ENCODE data around the gene CDC20B. TPM values are rescaled to one million over a fixed set of nuclear protein-coding genes. Genes with fewer than 3 reads are reported as not detected.

Gene CDC20B
- total RNA-seq, 1 experiment from 2014 or later: not detected

GRCh38 chr5:55136521-55136920 is 36.5 kb downstream of the CDC20B start (continued):
- no peak for TF ChIP-seq REST (IDR thresholded peaks at IDR 0.05; ENCODE audit: low read depth)

GRCh38 chr5:55134053-55134722 is 38.8 kb downstream of the CDC20B start:
- DNase-seq (ENCODE audit: low read depth, low spot score): no peak
- ChIA-PET POLR2A (no interaction called here), RAD21 (ENCODE audit: low non-redundant PET in 1 of 2, low total read pairs in 2 of 2, uncharacterized antibody in 2 of 2, unreplicated experiment in 2 of 2) (interaction anchor here in 1 of 2 experiments (0.6 kb wide), 1 partner anchor 12 kb away, joined by 3 read pairs; no protein-coding TSS in a partner anchor), CTCF (interaction anchor here (1.0 kb wide), 1 partner anchor 228 kb away, joined by 3 read pairs; no protein-coding TSS in a partner anchor)
- no peak for ATAC-seq
- no peaks in the 10 kb centered on the region for H3K9me3 ChIP-seq (ENCODE audit: control insufficient read depth in 1 of 2, insufficient read depth in 1 of 2, low read depth in 1 of 2, low read length in 2 of 2)
- H3K27ac ChIP-seq (ENCODE audit: low read depth, low read length): no peak overlapping the region
- no peak overlapping the region for H3K4me2 ChIP-seq (ENCODE audit: low read length)
- H3K4me1 ChIP-seq (ENCODE audit: control insufficient read depth in 1 of 2, insufficient read depth in 2 of 2, low read length in 2 of 2): no peaks in the 10 kb centered on the region
- no peak overlapping the region for H2AFZ ChIP-seq (ENCODE audit: low read depth, low read length, poor library complexity, severe bottlenecking)
- H3K79me2 ChIP-seq (ENCODE audit: insufficient read depth, low read length): no peaks in the 10 kb centered on the region
- H3K9me2 ChIP-seq (ENCODE audit: insufficient read depth): no peaks in the 10 kb centered on the region
- intact Hi-C loops (cut with micrococcal nuclease): no loop called here
- H3K27me3 ChIP-seq (ENCODE audit: insufficient read depth, low read length): peaks cover 11% of the 10 kb centered on the region; the same call in 1 of the 2 replicates
- no peaks in the 10 kb centered on the region for H3K36me3 ChIP-seq (ENCODE audit: control insufficient read depth in 1 of 2, insufficient read depth in 2 of 2, low read length in 2 of 2)
- no TSS peak for BruUV-seq (replicated peaks)
- no peak overlapping the region for H3K4me3 ChIP-seq (replicated peaks in 1 of 2; ENCODE audit: low read depth in 1 of 2, low read length in 2 of 2)
- H4K20me1 ChIP-seq (ENCODE audit: insufficient read depth): no peaks in the 10 kb centered on the region
- H3K9ac ChIP-seq (ENCODE audit: low read length): no peak overlapping the region
- TF ChIP-seq SRF (IDR thresholded peaks at IDR 0.05; ENCODE audit: low read depth) (no peak), FOSL1 (IDR thresholded peaks at IDR 0.05; ENCODE audit: low read depth) (no peak), EZH2 (IDR thresholded peaks at IDR 0.05) (no peak), ZBTB33 (IDR thresholded peaks at IDR 0.05; ENCODE audit: extremely low read depth, insufficient replicate concordance, low read length) (no peak), SIN3A (IDR thresholded peaks at IDR 0.05; ENCODE audit: low read depth) (no peak), EZH2phosphoT487 (IDR thresholded peaks at IDR 0.05; ENCODE audit: borderline replicate concordance) (no peak), RAD21 (IDR thresholded peaks at IDR 0.05; ENCODE audit: low read depth) (no peak), POLR2A (IDR thresholded peaks at IDR 0.05; ENCODE audit: borderline replicate concordance, extremely low read depth, insufficient read depth, insufficient read length) (no peak), SP1 (IDR thresholded peaks at IDR 0.05; ENCODE audit: low read depth) (no peak), ELF1 (IDR thresholded peaks at IDR 0.05; ENCODE audit: borderline replicate concordance, low read depth) (no peak), MAX (IDR thresholded peaks at IDR 0.05) (no peak), YY1 (IDR thresholded peaks at IDR 0.05; ENCODE audit: extremely low read depth, insufficient replicate concordance, low read depth, low read length) (no peak), CTCF (IDR thresholded peaks at IDR 0.05 in 2 of 3, conservative IDR thresholded peaks at IDR 0.05 in 1 of 3; ENCODE audit: borderline replicate concordance in 1 of 3, insufficient read depth in 1 of 3, low read depth in 2 of 3, low read length in 2 of 3) (no peak), EGR1 (IDR thresholded peaks at IDR 0.05; ENCODE audit: low read depth) (no peak), POLR2AphosphoS5 (IDR thresholded peaks at IDR 0.05; ENCODE audit: low read depth, low read length) (no peak), CBX3 (IDR thresholded peaks at IDR 0.05; ENCODE audit: low read depth) (no peak), JUND (IDR thresholded peaks at IDR 0.05) (no peak), ZFX (IDR thresholded peaks at IDR 0.05) (no peak), CEBPB (IDR thresholded peaks at IDR 0.05; ENCODE audit: low read depth) (no peak)
